HG03045 (cell line): Measurements from ENCODE around the gene CGNL1.

Experiments
- ATAC-seq: cut with Tn5 transposase; IDR thresholded peaks from one replicate; pipeline ENCODE4 v1.9.1; 2021; ENCODE audit warnings: mild to moderate bottlenecking, moderate library complexity; ENCODE audit not compliant: unreplicated experiment

Gene CGNL1

GRCh38 chr15:57348081-57348480 is 28.2 kb upstream of the CGNL1 start:
- no peak for ATAC-seq

- no peak for ATAC-seq
Observed at GRCh38 chr15:57352535-57353316, 23.6 kb upstream of the CGNL1 start.

- ATAC-seq: no peak
Observed at GRCh38 chr15:57353317-57353804, 22.9 kb upstream of the CGNL1 start.

GRCh38 chr15:57354436-57355123 is 21.7 kb upstream of the CGNL1 start:
- no peak for ATAC-seq

- no peak for ATAC-seq
Observed at GRCh38 chr15:57355259-57355658, 21.0 kb upstream of the CGNL1 start.

- ATAC-seq: no peak
Observed at GRCh38 chr15:57356178-57356577, 20.1 kb upstream of the CGNL1 start.

- ATAC-seq: no peak
Observed at GRCh38 chr15:57356636-57357035, 19.7 kb upstream of the CGNL1 start.

- no peak for ATAC-seq
Observed at GRCh38 chr15:57357799-57358198, 18.5 kb upstream of the CGNL1 start.

- ATAC-seq: no peak
Observed at GRCh38 chr15:57358571-57358970, 17.7 kb upstream of the CGNL1 start.

GRCh38 chr15:57363661-57364060 is 12.6 kb upstream of the CGNL1 start:
- no peak for ATAC-seq

- ATAC-seq: no peak
Observed at GRCh38 chr15:57364282-57365007, 11.9 kb upstream of the CGNL1 start.

GRCh38 chr15:57367556-57367955 is 8.7 kb upstream of the CGNL1 start:
- no peak for ATAC-seq

GRCh38 chr15:57370929-57371328 is 5.4 kb upstream of the CGNL1 start:
- no peak for ATAC-seq

- ATAC-seq: no peak
Observed at GRCh38 chr15:57373251-57373881, 2.9 kb upstream of the CGNL1 start.

- ATAC-seq: no peak
Observed at GRCh38 chr15:57373882-57374276, 2.4 kb upstream of the CGNL1 start.

- ATAC-seq: no peak
Observed at GRCh38 chr15:57376696-57377477, 582 bp downstream of the CGNL1 start.

- no peak for ATAC-seq
Observed at GRCh38 chr15:57377478-57377847, 1.2 kb downstream of the CGNL1 start.

- ATAC-seq: no peak
Observed at GRCh38 chr15:57379487-57379886, 3.2 kb downstream of the CGNL1 start.

- no peak for ATAC-seq
Observed at GRCh38 chr15:57380854-57381253, 4.5 kb downstream of the CGNL1 start.

GRCh38 chr15:57382215-57382614 is 5.9 kb downstream of the CGNL1 start:
- ATAC-seq: no peak
